Muscle of arm (tissue), 12 donors: ENCODE measurements around the gene TMEM271. TPM values are rescaled to one million over a fixed set of nuclear protein-coding genes. Genes with fewer than 3 reads are reported as not detected.
A peak's percentile ranks its signal among the peaks of the same experiment; 100 is the strongest.

ENCODE experiments used
- DNase-seq: peaks from one replicate; pipeline ENCODE4 v3.0.0-alpha.2; 2013
- polyA plus RNA-seq, 12 donors: library from polyadenylated mRNA; unstranded; fragments of 120-200 nt; gene quantifications; one replicate each; pipeline ENCODE4 v1.2.1, GENCODE V29; 2013; ENCODE audit not compliant: insufficient read length in 12 of 12

TMEM271 gene
- polyA plus RNA-seq, 12 donors: 0.19 to 0.74 TPM; not detected in 10

DNA sequence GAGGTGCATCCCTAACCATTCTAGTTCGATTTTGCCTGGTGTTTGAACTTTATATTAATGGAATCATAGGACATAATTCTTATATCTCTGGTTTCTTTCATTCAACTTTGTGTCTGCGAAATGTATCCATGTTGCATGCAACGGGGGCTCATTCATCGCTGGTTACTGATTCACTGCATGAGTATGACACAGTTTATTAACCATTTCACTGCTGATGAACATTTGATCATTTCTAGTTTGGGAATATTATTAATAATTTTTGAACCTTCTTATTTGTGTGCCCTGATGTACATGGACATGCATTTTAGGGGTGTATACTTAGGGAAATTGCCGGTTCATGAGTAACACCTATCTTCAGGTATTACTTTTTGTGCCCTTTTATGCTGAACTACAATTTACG, 5.1 kb upstream of the TMEM271 start:
- no peak for DNase-seq

- no peak for DNase-seq
Observed at GRCh38 chr4:579543-580175, 3.6 kb upstream of the TMEM271 start.

- DNase-seq: no peak
Observed at GRCh38 chr4:578451-579443, 2.7 kb upstream of the TMEM271 start.

DNA sequence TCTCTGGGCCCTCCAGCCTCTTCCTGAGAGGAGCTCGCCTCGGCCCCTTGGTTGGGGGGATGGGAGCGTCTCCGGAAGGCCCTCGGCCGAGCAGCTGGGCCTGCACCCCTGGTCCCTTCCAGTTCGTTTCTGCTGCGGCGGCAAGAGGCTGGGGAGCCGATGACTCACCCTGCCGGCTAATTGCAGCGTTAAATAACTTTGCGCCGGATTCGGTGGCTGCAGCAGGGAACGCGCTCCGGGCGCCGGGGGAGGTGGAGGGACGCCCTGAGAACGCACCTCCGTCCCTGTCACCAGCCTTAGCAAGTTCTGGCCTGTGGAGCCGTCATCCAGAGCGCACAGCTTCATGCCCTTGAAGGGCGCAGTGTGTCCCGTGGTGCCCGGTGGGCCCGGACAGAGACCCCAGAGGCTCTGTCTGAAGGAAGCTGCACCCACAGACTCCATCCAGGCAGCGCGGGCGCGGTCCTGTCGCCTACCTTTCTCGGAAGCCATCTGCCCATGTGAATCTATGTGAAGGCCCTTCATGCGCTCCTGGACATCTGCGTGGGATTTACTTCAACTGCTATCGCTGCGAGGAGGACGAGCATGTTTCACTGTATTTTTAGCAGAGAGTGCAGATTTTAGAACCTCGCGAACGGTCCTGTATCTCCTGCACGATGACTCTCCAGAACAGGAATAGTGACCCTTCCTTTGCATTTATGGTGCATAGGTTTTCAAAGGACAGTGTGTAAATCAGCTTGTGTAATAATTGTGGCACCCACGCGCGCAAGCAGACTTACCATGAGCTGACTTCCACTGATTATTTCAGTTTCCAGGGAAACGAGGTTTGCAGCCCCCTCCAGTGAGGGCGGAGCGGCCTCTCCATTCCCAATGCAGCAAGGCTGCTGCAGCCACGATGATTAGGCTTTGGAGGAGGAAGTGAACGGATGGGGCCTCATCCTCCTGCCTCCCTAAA, 1.7 kb upstream of the TMEM271 start:
- DNase-seq: no peak

DNA sequence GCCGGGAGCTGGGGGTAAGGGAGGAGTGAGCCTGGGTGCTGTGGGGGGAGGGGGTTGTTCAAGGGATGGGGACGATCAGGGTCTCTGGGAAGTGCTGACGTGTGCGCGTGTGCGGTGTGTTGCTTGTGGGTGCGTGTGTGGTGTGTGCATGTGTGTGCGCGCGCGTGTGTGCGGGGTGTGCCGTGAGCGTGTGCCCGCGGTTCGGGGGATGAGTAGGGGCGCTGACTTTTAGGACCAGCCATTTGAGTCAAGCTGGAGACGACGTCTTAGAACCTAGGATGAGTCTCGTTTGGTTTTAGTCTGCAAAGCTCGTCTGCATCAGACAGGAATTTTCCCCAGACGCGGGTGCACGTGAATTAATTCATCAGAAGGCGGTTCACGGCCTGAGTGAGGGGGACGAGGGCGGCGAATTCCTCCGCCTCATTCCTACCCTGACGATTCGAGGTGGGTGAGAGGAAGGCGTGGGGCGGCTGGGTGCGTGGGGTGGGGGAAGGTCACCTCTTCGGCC, 950 bp upstream of the TMEM271 start:
- no peak for DNase-seq

DNA sequence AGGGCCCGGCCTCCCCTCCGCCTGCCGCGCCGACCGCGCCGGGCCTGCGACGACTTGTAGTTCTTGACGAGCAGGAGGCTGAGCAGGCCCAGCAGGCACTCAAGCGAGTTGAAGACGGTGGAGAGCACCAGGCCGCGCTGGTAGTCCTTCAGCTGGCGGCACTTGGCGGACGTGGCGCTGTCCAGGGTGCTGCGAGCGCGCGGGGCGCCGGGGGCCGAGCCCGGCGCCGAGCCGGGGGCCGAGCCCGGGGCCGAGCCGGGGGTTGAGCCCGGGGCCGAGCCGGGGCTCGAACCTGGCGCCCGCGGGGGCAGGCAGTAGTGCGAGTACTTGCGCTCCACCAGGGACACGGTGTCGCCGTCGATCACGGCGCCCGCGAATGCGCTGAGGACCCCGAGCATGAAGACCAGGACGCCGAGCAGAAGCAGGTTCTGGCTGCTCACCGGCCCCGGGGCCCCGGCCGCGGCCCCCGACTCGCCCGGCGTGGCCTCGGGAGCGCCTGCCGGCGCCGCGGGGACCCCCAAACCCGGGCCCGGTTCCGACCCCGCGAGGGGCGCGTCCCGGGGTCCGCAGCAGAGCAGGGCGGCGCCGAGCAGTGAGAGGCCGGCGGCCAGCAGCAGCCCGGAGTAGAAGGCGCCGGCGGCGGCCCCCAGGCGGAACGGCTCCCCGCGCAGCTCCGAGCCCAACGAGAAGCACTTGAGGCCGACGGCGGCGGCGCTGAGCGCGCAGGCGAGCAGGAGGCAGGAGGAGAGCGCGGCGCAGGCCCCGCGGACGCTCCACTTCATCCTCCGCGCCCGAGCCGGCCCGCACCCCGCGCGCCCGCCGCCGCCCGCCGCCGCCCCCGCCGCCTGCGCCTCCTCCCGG, 584 bp downstream of the TMEM271 start:
- peak; percentile 46 for DNase-seq

DNA sequence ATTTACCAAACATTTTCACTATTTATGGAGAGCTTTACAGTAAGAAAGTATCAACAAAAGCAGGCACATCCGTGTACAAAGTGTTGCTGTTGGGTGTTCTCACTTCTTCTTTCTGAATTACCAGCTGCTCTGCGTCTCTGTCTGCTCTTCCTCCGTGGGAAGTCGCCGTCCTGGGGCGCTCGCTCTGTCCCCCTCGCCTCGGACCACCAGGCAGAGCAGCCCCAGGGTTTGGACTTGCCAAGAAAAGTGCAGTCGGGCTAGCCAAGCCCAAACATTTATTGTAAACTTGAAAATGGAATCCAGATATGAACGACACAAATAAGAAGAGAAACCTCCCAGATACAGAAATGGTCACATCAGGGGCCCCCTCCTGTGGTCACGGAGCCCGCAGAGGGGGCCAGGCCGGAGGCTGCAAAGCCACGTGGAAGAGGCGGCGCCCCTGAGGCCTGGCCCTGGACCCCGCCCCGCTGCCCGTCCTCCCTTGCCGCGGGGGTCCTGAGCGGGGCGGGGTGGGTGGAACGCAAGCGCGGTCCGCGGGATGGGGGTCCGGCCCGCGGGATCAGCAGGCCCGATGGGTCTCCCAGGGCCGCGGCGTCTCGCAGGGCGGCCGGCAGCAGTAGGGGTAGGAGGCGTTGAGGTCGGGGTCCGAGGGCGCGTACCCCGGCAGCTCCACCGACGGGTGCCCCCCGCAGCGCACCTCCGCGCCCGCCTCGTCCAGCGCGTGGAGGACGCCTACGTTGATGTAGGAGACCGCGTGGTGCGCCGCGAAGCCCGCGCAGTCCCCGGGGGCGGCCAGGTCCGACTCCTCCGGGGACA, 1.5 kb downstream of the TMEM271 start:
- DNase-seq: no peak

GRCh38 chr4:573122-573892, 2.8 kb downstream of the TMEM271 start:
- DNase-seq: no peak

DNA sequence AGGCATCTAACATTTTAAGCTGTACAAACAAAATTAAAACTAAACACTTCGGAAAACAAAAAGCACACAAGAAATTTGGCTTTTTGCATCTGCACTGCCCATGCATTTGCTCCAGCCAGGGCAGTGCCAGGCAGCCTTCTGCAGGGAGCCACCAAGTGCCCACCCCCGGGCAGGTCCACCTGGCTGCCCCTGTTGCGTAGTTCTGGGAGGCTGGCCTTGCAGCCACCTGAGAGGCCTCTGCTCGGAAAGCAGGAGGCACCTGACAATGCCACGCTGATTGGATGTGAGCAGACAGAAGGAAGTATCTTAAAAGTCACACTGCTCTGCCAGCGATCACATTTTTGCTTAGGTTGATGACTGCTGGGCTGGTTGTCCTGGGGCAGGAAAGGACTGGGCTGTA, 3.5 kb downstream of the TMEM271 start:
- DNase-seq: no peak

DNA sequence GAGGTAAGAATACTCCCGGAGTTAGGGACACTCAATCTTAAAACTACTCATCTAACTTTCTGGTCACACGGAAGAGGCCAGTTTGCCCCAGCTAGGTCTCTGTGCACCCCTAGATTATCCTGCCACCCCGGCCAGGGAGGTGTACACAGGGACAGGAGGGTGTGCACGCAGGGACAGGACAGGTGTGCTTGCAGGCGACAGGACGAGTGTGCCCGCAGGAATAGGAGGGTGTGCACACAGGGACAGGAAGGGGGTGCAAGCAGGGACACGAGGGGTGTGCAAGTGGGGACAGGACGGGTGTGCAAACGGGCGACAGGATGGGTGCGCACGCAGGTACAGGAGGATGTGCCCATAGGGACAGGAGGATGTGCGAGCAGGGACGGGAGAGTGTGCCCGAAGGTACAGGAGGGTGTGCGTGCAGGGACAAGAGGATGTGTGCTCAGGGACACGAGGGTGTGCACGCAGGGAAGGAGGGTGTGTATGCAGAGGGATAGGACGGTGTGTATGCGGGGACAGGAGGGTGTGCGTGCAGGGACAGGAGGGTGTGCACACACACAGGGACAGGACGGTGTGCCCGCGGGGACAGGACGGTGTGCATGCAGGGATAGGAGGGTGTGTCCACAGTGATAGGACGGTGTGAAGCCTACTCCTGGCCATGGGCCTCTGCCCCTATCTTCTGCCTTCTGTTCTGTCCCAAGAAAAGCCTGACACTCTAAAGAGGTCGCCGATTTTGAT, 4.1 kb downstream of the TMEM271 start:
- DNase-seq: no peak

- no peak for DNase-seq
Observed at GRCh38 chr4:570754-571153, 5.3 kb downstream of the TMEM271 start.

DNA sequence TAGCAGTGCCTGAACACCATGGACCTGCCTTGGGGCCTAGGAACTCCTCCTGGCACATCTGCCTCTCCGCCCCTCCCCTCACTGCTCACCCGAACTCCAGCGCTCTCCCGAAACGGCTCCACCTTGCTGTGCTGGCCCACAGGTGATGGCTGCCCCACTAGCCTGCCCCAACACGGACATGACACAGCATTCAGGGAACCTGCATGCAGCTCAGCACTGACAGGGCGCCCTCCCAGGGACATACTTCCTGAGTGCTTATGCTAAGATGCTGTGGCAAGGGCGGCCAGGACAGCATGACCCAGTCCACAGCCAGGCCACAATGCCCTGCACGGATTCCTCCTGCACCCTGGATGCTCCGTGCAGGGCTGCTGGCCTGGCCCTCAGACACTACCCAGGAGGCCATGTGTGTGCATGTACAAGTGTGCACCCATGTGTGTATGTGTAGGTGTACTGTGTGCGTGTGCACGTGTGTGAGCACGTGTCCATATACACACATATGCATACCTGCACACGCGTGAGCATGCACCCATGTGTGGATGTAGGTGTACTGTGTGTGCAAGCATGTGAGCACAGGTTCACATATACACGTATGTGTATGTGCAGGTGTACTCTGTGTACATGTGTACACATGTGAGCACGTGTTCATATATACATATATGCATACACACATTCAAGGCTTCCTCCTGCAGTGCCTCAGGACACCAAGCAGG, 6.0 kb downstream of the TMEM271 start:
- DNase-seq: no peak

DNA sequence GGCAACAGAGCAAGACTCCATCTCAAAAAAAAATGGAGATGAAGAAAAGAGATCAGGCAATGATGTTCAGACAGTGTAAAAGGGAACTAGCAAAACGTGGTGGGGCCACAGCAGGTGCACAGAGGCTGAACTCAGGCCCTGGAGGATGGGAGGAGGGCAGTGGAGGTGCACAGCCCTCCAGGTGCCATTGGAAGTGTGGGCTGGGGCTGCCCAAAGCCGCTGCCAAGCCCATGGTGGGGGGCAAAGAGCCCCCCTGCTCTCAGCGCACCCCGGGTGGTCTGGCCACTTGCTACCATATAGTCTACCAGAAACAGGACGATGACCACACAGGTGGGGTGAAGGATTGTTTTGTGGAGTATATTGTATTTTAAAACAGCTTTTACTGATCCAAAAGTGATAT, 7.1 kb downstream of the TMEM271 start:
- no peak for DNase-seq

- no peak for DNase-seq
Observed at GRCh38 chr4:568351-568652, 7.8 kb downstream of the TMEM271 start.

DNA sequence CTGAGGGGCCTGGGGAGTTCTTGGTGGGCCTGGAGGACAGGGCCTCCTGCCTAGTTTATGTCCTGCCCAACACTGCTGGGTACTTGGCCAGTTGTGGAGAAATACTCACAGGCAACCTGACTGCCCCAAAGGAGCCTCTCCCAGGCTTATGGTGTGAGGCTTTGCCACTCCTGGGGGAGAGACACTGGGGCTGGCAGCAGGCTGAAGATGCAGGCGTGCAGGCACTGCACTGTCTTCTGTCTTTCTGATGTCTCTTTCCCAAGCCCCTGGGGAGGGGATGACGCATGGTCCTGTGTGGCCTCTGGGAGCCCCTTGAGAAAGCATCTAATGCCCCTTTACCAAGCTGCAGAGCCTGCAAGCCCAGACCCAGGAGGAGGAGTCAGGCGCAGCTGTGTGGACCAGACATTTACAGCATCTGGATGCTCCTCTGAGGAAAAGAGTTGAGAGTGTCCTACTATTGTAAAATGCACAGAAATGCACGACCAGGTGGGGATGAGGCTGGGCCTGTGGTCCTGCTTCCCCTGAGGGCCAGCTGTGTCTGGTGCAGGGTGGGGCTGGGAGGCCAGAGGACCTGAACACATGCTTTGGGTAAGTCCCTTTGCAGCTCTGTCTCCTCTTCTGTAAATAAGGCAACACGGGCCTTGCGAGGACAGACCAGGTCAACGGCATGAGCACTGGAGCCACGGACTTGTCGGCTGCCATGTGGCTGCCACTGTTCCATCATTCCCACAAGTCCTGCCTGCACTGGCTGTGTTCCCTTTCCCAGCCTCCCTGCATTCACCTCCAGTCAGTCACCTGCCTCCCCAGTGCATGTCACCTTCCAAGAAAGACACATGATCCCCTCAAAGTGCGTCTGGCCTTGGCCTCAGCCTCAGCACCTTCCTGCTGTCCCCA, 8.4 kb downstream of the TMEM271 start:
- DNase-seq: no peak

DNA sequence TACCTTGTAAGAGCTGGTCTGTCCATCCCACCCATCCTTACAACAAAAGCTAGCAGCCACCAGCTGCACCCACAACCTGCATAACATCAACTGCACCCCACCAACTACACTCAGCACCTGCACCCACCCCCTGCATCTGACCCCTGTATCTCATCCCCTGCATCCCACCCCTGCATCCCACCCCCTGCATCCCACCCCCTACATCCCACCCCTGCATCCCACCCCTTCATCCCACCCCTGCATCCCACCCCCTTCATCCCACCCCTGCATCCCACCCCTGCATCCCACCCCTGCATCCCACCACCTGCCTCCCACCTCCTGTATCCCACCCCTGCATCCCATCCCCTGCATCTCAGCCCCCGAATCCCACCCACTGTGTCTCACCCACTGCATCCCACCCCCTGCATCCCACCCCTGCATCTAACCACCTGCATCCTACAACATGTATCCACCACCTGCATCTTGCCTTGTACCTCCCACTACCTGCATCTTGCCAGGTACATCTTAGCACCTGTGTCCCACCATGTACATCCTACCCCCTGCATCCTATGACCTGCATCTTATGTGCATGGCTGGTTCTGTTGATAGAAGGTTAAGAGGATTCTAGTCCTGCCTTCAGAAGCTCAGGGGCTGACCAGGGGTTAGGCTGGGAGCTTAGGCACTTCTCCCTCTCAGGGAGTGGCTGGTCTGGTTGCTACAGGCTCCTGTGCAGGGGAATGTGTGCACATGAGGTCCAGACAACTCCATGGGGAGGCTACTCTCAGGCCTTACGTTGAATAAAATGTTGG, 9.4 kb downstream of the TMEM271 start:
- DNase-seq: no peak
